ENCODE measurements around the gene PSMG3.

PSMG3 gene

GRCh38 chr7:1593091-1593866 is 23.4 kb upstream of the PSMG3 start:
- H3K36me3 ChIP-seq (ENCODE audit: insufficient read depth, low read length): no peaks in the 10 kb centered on the region
- DNase-seq (ENCODE audit: low read depth, low spot score): no peak
- TF ChIP-seq EZH2 (IDR thresholded peaks at IDR 0.05): no peak
- TF ChIP-seq POLR2AphosphoS5 (IDR thresholded peaks at IDR 0.05; ENCODE audit: borderline replicate concordance, low read depth, low read length): no peak
- no peak for TF ChIP-seq FOXP2 (optimal IDR thresholded peaks at IDR 0.05; ENCODE audit: control extremely low read depth, extremely low read length, insufficient read depth)
- no peak overlapping the region for H3K9ac ChIP-seq (ENCODE audit: insufficient read length)
- H3K9me3 ChIP-seq (ENCODE audit: low read depth, low read length): no peaks in the 10 kb centered on the region
- H3K27ac ChIP-seq: no peak overlapping the region
- H3K4me3 ChIP-seq: no peak overlapping the region

- H3K9ac ChIP-seq (ENCODE audit: insufficient read length): no peak overlapping the region
- no peak overlapping the region for H3K4me3 ChIP-seq
- no peak overlapping the region for H3K27ac ChIP-seq
- no peaks in the 10 kb centered on the region for H3K36me3 ChIP-seq (ENCODE audit: insufficient read depth, low read length)
- no peaks in the 10 kb centered on the region for H3K9me3 ChIP-seq (ENCODE audit: low read depth, low read length)
- no peak for DNase-seq (ENCODE audit: low read depth, low spot score)
- TF ChIP-seq FOXP2 (optimal IDR thresholded peaks at IDR 0.05; ENCODE audit: control extremely low read depth, extremely low read length, insufficient read depth) (no peak), POLR2AphosphoS5 (IDR thresholded peaks at IDR 0.05; ENCODE audit: borderline replicate concordance, low read depth, low read length) (no peak), EZH2 (IDR thresholded peaks at IDR 0.05) (no peak)
Observed at GRCh38 chr7:1592299-1592871, 22.6 kb upstream of the PSMG3 start.

GRCh38 chr7:1591876-1592275 is 22.0 kb upstream of the PSMG3 start:
- H3K27ac ChIP-seq: no peak overlapping the region
- H3K9ac ChIP-seq (ENCODE audit: insufficient read length): no peak overlapping the region
- no peaks in the 10 kb centered on the region for H3K36me3 ChIP-seq (ENCODE audit: insufficient read depth, low read length)
- no peak for DNase-seq (ENCODE audit: low read depth, low spot score)
- H3K4me3 ChIP-seq: no peak overlapping the region
- no peak for TF ChIP-seq EZH2 (IDR thresholded peaks at IDR 0.05)
- no peak for TF ChIP-seq POLR2AphosphoS5 (IDR thresholded peaks at IDR 0.05; ENCODE audit: borderline replicate concordance, low read depth, low read length)
- no peak for TF ChIP-seq FOXP2 (optimal IDR thresholded peaks at IDR 0.05; ENCODE audit: control extremely low read depth, extremely low read length, insufficient read depth)
- H3K9me3 ChIP-seq (ENCODE audit: low read depth, low read length): no peaks in the 10 kb centered on the region

- H3K4me3 ChIP-seq: no peak overlapping the region
- no peak for DNase-seq (ENCODE audit: low read depth, low spot score)
- no peaks in the 10 kb centered on the region for H3K9me3 ChIP-seq (ENCODE audit: low read depth, low read length)
- no peak overlapping the region for H3K27ac ChIP-seq
- no peak overlapping the region for H3K9ac ChIP-seq (ENCODE audit: insufficient read length)
- TF ChIP-seq EZH2 (IDR thresholded peaks at IDR 0.05) (no peak), FOXP2 (optimal IDR thresholded peaks at IDR 0.05; ENCODE audit: control extremely low read depth, extremely low read length, insufficient read depth) (no peak), POLR2AphosphoS5 (IDR thresholded peaks at IDR 0.05; ENCODE audit: borderline replicate concordance, low read depth, low read length) (no peak)
- no peaks in the 10 kb centered on the region for H3K36me3 ChIP-seq (ENCODE audit: insufficient read depth, low read length)
Observed at GRCh38 chr7:1591396-1591795, 21.6 kb upstream of the PSMG3 start.

- Histone ChIP-seq H3K4me3 (no peak overlapping the region), H3K9me3 (ENCODE audit: low read depth, low read length) (no peaks in the 10 kb centered on the region), H3K27ac (no peak overlapping the region), H3K9ac (ENCODE audit: insufficient read length) (no peak overlapping the region), H3K36me3 (ENCODE audit: insufficient read depth, low read length) (no peaks in the 10 kb centered on the region)
- TF ChIP-seq EZH2 (IDR thresholded peaks at IDR 0.05) (no peak), POLR2AphosphoS5 (IDR thresholded peaks at IDR 0.05; ENCODE audit: borderline replicate concordance, low read depth, low read length) (no peak), FOXP2 (optimal IDR thresholded peaks at IDR 0.05; ENCODE audit: control extremely low read depth, extremely low read length, insufficient read depth) (no peak)
- DNase-seq (ENCODE audit: low read depth, low spot score): no peak
Observed at GRCh38 chr7:1590887-1591286, 21.1 kb upstream of the PSMG3 start.

GRCh38 chr7:1590476-1590875 is 20.6 kb upstream of the PSMG3 start:
- Histone ChIP-seq H3K27ac (no peak overlapping the region), H3K36me3 (ENCODE audit: insufficient read depth, low read length) (no peaks in the 10 kb centered on the region), H3K9me3 (ENCODE audit: low read depth, low read length) (no peaks in the 10 kb centered on the region), H3K4me3 (no peak overlapping the region), H3K9ac (ENCODE audit: insufficient read length) (no peak overlapping the region)
- DNase-seq (ENCODE audit: low read depth, low spot score): no peak
- no peak for TF ChIP-seq EZH2 (IDR thresholded peaks at IDR 0.05)
- no peak for TF ChIP-seq FOXP2 (optimal IDR thresholded peaks at IDR 0.05; ENCODE audit: control extremely low read depth, extremely low read length, insufficient read depth)
- TF ChIP-seq POLR2AphosphoS5 (IDR thresholded peaks at IDR 0.05; ENCODE audit: borderline replicate concordance, low read depth, low read length): no peak

GRCh38 chr7:1588978-1589377 is 19.1 kb upstream of the PSMG3 start:
- TF ChIP-seq FOXP2 (optimal IDR thresholded peaks at IDR 0.05; ENCODE audit: control extremely low read depth, extremely low read length, insufficient read depth): no peak
- TF ChIP-seq EZH2 (IDR thresholded peaks at IDR 0.05): no peak
- TF ChIP-seq POLR2AphosphoS5 (IDR thresholded peaks at IDR 0.05; ENCODE audit: borderline replicate concordance, low read depth, low read length): no peak
- no peak overlapping the region for H3K27ac ChIP-seq
- H3K9ac ChIP-seq (ENCODE audit: insufficient read length): no peak overlapping the region

GRCh38 chr7:1587738-1588137 is 17.9 kb upstream of the PSMG3 start:
- no peaks in the 10 kb centered on the region for H3K36me3 ChIP-seq (ENCODE audit: insufficient read depth, low read length)
- TF ChIP-seq FOXP2 (optimal IDR thresholded peaks at IDR 0.05; ENCODE audit: control extremely low read depth, extremely low read length, insufficient read depth): no peak
- no peak for TF ChIP-seq EZH2 (IDR thresholded peaks at IDR 0.05)
- TF ChIP-seq POLR2AphosphoS5 (IDR thresholded peaks at IDR 0.05; ENCODE audit: borderline replicate concordance, low read depth, low read length): no peak
- H3K27ac ChIP-seq: no peak overlapping the region
- no peak overlapping the region for H3K4me3 ChIP-seq
- H3K9ac ChIP-seq (ENCODE audit: insufficient read length): no peak overlapping the region
- DNase-seq (ENCODE audit: low read depth, low spot score): no peak
- no peaks in the 10 kb centered on the region for H3K9me3 ChIP-seq (ENCODE audit: low read depth, low read length)

More at GRCh38 chr7:1588978-1589377, 19.1 kb upstream of the PSMG3 start:
- no peak for DNase-seq (ENCODE audit: low read depth, low spot score)
- Histone ChIP-seq H3K36me3 (ENCODE audit: insufficient read depth, low read length) (no peaks in the 10 kb centered on the region), H3K4me3 (no peak overlapping the region), H3K9me3 (ENCODE audit: low read depth, low read length) (no peaks in the 10 kb centered on the region)

Data from SK-N-MC (cell line).